Pancreas (tissue), 10 donors: ENCODE results near the gene PCDHGB4. TPM values are rescaled to one million over a fixed set of nuclear protein-coding genes. Genes with fewer than 3 reads are reported as not detected.

Experiments used
- ATAC-seq, 4 donors: fragments of 200-7000 bp; cut with Tn5 transposase; one replicate each; pipeline versions ENCODE4 v1.8.0 to v1.9.1; 2020; ENCODE audit warnings: mild to moderate bottlenecking in 4 of 4, moderate library complexity in 4 of 4
- DNase-seq, 6 donors: peaks; one replicate each; pipeline ENCODE4 v3.0.0-alpha.2; 2020
- FAIRE-seq: peaks from 2 replicates; lab custom pipeline; 2012; peaks lifted over from hg19 to GRCh38; lab: Jason Lieb, UNC
- H3K27ac ChIP-seq, 4 donors: fragments of 200-600 bp; sonication (generic); 1 replicate in 3 of 4; 2 replicates in 1 of 4; pipeline versions ENCODE4 v1.5.0 to v1.8.0; 2020
- H3K27me3 ChIP-seq, 4 donors: fragments of 200-600 bp; one replicate each; pipeline ENCODE4 v1.8.0; 2021
- H3K36me3 ChIP-seq, 3 donors: fragments of 200-600 bp; sonication (generic) in 1 of 3; one replicate each; pipeline versions ENCODE4 v1.5.0 to v1.8.0; 2020 to 2021
- H3K4me1 ChIP-seq, 3 donors: fragments of 200-600 bp; one replicate each; pipeline ENCODE4 v1.8.0; 2021
- H3K4me3 ChIP-seq, 4 donors: fragments of 200-600 bp; sonication (generic) in 2 of 4; one replicate each; pipeline versions ENCODE4 v1.5.0 to v1.8.0; 2020 to 2021
- H3K9me3 ChIP-seq, 4 donors: fragments of 200-600 bp; one replicate each; pipeline ENCODE4 v1.8.0; 2021
- WGBS, 2 donors: extraction: QIAGEN DNeasy Blood & Tissue Kit; methylation state at CpG; one replicate each; pipeline ENCODE4 v1.1.7; 2013; 5-methylcytosine and 5-hydroxymethylcytosine counted together
- intact Hi-C, 3 donors: fragments of 100-400 bp; cut with DNase I; formaldehyde crosslinking; loops; one replicate each; pipeline versions ENCODE4 v1.11.1 to v1.14.2; 2022
- polyA plus RNA-seq, 2 donors: library from polyadenylated mRNA; stranded (reverse); fragments of 200-250 nt; gene quantifications; one replicate each; pipeline ENCODE4 v1.2.3, GENCODE V29; 2013
- total RNA-seq, 6 donors: library from RNA; stranded (reverse); fragmentation: NEBNext Ultra II Directional in 4 of 6; extraction: Animal tissue kit (Norgen Biotek cat#: 25700) in 4 of 6; gene quantifications; one replicate each; pipeline versions ENCODE4 v1.2.1 to v1.2.4, GENCODE V29; 2021 to 2023
- TF ChIP-seq, protein P1 (sequence below), 4 donors: fragments of 200-600 bp; sonication (generic) in 3 of 4; IDR thresholded peaks; one replicate each; pipeline versions ENCODE4 v1.5.0 to v1.8.0; 2021; ENCODE audit warnings: antibody characterized with exemption in 4 of 4
- donor health status: healthy with polysubstance abuse.
- donor health status: DM: no; HTN: no; CAD: no; lungs with moderate emphysema.
- donor health status: DM: no; HTN: no; CAD: no.
- donor health status: control.
- donor health status: control.
- donor health status: Bipolar disorder and iron deficiency.
- donor health status: DM: yes; HTN: yes; CAD: no.
- donor health status: DM: no; HTN: no; CAD: no.
- donor health status: DM: no; HTN: no; CAD: no.
- donor health status: DM: yes; HTN: yes; CAD: no.

PCDHGB4 gene
- total and polyA plus RNA-seq, 8 donors: 0.56 to 3.1 (median 1.8) TPM

DNA sequence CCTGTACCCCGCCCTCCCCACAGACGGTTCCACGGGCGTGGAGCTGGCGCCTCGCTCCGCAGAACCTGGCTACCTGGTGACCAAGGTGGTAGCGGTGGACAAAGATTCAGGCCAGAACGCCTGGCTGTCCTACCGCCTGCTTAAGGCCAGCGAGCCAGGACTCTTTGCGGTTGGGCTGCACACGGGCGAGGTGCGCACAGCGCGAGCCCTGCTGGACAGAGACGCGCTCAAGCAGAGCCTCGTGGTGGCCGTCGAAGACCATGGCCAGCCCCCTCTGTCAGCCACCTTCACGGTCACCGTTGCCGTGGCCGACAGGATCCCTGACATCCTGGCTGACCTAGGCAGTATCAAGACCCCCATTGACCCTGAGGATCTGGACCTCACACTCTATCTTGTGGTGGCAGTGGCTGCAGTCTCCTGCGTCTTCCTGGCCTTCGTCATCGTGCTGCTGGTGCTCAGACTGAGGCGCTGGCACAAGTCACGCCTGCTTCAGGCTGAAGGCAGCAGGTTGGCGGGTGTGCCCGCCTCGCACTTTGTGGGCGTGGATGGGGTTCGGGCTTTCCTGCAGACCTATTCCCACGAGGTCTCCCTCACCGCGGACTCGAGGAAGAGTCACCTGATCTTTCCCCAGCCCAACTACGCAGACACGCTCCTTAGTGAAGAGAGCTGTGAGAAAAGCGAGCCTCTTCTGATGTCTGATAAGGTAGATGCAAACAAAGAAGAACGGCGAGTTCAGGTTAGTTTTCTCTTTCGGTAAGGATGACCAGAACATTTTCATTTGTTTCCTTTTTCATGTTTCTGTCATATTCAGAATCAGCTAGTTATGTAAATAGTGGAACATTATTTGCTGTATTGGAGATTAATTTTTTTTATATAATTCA lies 21.2 kb upstream of the PCDHGB4 start:
- intact Hi-C loops: loop anchor here in 1 of 3 donors (10.0 kb wide), 1 partner anchor 59 kb away; the partner anchor contains the start of gene PCDHGA11
- Histone ChIP-seq H3K4me1 (no peaks in the 10 kb centered on the region), H3K36me3 (no peaks in the 10 kb centered on the region), H3K27me3 (peaks cover 0 to 1% (median 0%) of the 10 kb centered on the region in 4 donors), H3K4me3 (no peak overlapping the region), H3K27ac (no peak overlapping the region), H3K9me3 (peaks cover 0 to 6% (median 2%) of the 10 kb centered on the region in 4 donors)
- TF ChIP-seq, protein P1, sequence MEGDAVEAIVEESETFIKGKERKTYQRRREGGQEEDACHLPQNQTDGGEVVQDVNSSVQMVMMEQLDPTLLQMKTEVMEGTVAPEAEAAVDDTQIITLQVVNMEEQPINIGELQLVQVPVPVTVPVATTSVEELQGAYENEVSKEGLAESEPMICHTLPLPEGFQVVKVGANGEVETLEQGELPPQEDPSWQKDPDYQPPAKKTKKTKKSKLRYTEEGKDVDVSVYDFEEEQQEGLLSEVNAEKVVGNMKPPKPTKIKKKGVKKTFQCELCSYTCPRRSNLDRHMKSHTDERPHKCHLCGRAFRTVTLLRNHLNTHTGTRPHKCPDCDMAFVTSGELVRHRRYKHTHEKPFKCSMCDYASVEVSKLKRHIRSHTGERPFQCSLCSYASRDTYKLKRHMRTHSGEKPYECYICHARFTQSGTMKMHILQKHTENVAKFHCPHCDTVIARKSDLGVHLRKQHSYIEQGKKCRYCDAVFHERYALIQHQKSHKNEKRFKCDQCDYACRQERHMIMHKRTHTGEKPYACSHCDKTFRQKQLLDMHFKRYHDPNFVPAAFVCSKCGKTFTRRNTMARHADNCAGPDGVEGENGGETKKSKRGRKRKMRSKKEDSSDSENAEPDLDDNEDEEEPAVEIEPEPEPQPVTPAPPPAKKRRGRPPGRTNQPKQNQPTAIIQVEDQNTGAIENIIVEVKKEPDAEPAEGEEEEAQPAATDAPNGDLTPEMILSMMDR (IDR thresholded peaks at IDR 0.05): no peak
- WGBS, 2 donors: 24 to 26% methylated on average over 44 to 46 of the region's 46 CpGs
- ATAC-seq: no peak
- no peak for DNase-seq
- FAIRE-seq: no peak

DNA sequence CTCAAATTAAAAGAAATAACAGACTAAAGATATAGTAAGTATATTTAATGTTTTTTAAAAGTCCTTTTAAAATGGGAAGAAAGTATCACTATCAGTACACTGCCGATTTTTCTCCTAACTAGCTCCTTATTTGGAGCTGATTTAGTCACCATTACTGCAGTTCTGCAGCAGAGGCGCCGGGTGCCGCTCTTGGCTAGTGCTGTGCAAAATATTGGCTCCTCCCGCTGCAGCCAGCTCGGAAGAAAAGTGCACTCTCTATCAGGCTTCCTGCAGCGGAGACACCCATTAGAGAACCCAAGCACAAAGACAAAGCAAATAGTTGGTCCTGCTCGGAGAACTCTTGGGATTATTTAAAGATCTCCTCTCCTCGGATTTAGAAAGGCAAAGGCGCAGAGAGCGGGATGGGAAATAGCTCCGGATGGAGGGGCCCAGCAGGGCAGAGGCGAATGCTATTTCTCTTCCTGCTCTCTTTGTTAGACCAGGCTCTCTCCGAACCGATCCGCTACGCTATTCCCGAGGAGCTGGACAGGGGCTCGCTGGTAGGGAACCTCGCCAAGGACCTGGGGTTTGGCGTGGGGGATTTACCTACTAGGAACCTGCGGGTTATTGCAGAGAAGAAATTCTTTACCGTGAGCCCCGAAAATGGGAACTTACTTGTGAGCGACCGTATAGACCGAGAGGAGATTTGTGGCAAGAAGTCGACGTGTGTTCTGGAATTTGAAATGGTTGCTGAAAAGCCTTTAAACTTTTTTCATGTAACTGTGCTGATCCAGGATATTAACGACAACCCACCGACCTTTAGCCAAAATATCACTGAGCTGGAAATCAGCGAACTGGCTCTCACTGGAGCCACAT lies 17.3 kb upstream of the PCDHGB4 start, which contains the start of gene PCDHGB3:
Gene PCDHGB3, plus strand, starts transcription at position 249 of the 855 bp plus-strand sequence. Its CDS starts 153 bp downstream, at position 402.
- Histone ChIP-seq H3K27me3 (no peaks in the 10 kb centered on the region), H3K4me1 (no peaks in the 10 kb centered on the region), H3K36me3 (no peaks in the 10 kb centered on the region), H3K4me3 (peak within 1 kb of the TSS in 1 of 4 donors; percentile 27), H3K27ac (no peak within 1 kb of the TSS), H3K9me3 (peaks cover 0 to 27% (median 4%) of the 10 kb centered on the region in 4 donors)
- WGBS, 2 donors: 16 to 20% methylated on average over 32 of the region's 32 CpGs
- DNase-seq (no peak), FAIRE-seq (no peak), ATAC-seq (peak in 3 of 4 donors; percentile 78 to 84 (median 79))
- intact Hi-C loops: loop anchor here in 1 of 3 donors (10.0 kb wide), 1 partner anchor 55 kb away; the partner anchor contains the start of gene PCDHGA11
- TF ChIP-seq, protein P1 (IDR thresholded peaks at IDR 0.05): no peak

DNA sequence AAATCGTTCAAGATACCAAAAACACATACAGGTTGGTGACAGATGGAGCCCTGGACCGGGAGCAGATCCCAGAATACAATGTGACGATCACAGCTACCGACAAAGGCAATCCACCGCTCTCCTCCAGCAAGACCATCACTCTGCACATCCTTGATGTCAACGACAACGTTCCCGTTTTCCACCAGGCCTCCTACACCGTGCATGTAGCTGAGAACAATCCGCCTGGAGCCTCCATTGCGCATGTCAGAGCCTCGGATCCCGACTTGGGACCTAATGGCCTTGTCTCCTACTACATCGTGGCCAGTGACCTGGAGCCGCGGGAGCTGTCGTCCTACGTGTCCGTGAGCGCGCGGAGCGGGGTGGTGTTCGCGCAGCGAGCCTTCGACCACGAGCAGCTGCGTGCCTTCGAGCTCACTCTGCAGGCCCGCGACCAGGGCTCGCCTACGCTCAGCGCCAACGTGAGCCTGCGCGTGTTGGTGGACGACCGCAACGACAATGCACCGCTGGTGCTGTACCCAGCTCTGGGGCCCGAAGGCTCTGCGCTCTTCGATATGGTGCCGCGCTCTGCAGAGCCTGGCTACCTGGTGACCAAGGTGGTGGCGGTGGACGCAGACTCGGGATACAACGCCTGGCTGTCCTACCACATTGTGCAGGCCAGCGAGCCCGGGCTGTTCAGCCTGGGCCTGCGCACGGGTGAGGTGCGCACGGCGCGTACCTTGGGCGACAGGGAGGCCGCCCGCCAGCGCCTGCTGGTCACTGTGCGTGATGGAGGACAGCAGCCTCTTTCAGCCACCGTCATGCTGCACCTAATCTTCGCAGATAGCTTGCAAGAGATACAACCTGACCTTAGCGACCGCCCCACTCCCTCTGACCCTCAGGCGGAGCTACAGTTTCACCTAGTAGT lies 15.7 kb upstream of the PCDHGB4 start:
- Histone ChIP-seq H3K4me1 (no peaks in the 10 kb centered on the region), H3K27ac (no peak overlapping the region), H3K9me3 (peaks cover 0 to 27% (median 4%) of the 10 kb centered on the region in 4 donors), H3K27me3 (no peaks in the 10 kb centered on the region), H3K36me3 (no peaks in the 10 kb centered on the region), H3K4me3 (no peak overlapping the region)
- no peak for FAIRE-seq
- no peak for DNase-seq
- TF ChIP-seq, protein P1 (IDR thresholded peaks at IDR 0.05): no peak
- intact Hi-C loops: no loop called here
- WGBS, 2 donors: 24% methylated on average over 67 to 69 of the region's 69 CpGs
- ATAC-seq: no peak

DNA sequence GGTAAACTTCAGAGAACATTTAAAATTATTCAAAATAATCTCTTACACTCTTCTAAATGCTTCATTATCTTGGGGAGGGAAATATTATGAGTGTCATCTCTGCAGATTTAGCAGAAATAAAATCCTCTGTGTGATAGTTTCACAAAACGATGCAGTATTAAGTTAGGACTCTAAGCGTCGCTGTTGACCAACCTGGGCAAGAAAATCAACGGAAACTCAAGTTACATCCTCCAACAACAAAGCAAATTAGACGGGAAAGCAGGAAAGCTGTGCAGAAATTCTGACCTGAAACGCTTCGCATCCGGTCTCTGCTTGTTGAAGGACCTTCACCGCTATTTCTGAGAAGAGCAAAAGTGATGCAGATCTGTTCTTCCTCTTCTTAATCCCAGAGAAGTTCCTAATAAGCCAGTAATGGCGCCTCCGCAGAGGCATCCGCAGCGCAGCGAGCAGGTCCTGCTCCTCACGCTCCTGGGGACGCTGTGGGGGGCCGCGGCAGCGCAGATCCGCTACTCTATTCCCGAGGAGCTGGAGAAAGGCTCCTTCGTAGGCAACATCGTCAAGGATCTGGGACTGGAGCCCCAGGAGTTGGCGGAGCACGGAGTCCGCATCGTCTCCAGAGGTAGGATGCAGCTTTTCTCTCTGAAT lies 13.7 kb upstream of the PCDHGB4 start, which contains the start of gene PCDHGA6:
Gene PCDHGA6, plus strand, starts transcription at position 219 of the 645 bp plus-strand sequence. Its CDS starts 193 bp downstream, at position 412.
- no peaks in the 10 kb centered on the region for H3K4me1 ChIP-seq
- peaks cover 0 to 27% (median 2%) of the 10 kb centered on the region in 4 donors for H3K9me3 ChIP-seq
- ATAC-seq (peak in 1 of 4 donors; percentile 38), FAIRE-seq (no peak), DNase-seq (no peak)
- WGBS, 2 donors: 14 to 15% methylated on average over 27 of the region's 27 CpGs
- intact Hi-C loops: no loop called here
- TF ChIP-seq, protein P1 (IDR thresholded peaks at IDR 0.05): peak in 1 of 4 donors; percentile 7
- H3K36me3 ChIP-seq: no peaks in the 10 kb centered on the region
- no peak within 1 kb of the TSS for H3K4me3 ChIP-seq
- H3K27ac ChIP-seq: no peak within 1 kb of the TSS
- H3K27me3 ChIP-seq: no peaks in the 10 kb centered on the region
